K562 (cell line): ENCODE data around the gene NCOR2. TPM values are rescaled to one million over a fixed set of nuclear protein-coding genes. Genes with fewer than 3 reads are reported as not detected.

Experiments
- ARID1B ChIP-seq: fragments of 450-650 bp; IDR thresholded peaks from 2 replicates; pipeline ENCODE4 v1.6.1; 2016; ENCODE audit warnings: antibody characterized with exemption, mild to moderate bottlenecking, inconsistent platforms
- BHLHE40 ChIP-seq: IDR thresholded peaks from 2 replicates; pipeline ENCODE4 v1.6.1; 2011; ENCODE audit warnings: low read length, improper control_type of control experiment
- CREB5 ChIP-seq: fragments of 250-450 bp; sonication (Bioruptor Pico); IDR thresholded peaks from 2 replicates; pipeline ENCODE4 v1.5.0; 2020; ENCODE audit warnings: mild to moderate bottlenecking
- DEAF1 ChIP-seq: fragments of 450-650 bp; formaldehyde crosslinking; IDR thresholded peaks from 2 replicates; pipeline ENCODE4 v1.4.0; 2020; ENCODE audit warnings: mild to moderate bottlenecking, moderate library complexity
- KHSRP ChIP-seq: fragments of 450-650 bp; IDR thresholded peaks from 2 replicates; pipeline ENCODE4 v1.6.1; 2017
- NBN ChIP-seq: fragments of 450-650 bp; IDR thresholded peaks from 2 replicates; pipeline ENCODE4 v1.6.1; 2016; ENCODE audit warnings: low read depth, mild to moderate bottlenecking
- PHB2 ChIP-seq: fragments of 450-650 bp; IDR thresholded peaks from 2 replicates; pipeline ENCODE4 v1.6.1; 2017; ENCODE audit warnings: low read depth
- RBFOX2 ChIP-seq: fragments of 200-400 bp; formaldehyde crosslinking; IDR thresholded peaks from 2 replicates; pipeline ENCODE4 v1.6.1; 2017; ENCODE audit warnings: low read depth, mild to moderate bottlenecking, low read length, moderate library complexity
- RERE ChIP-seq: sonication (generic); formaldehyde crosslinking; IDR thresholded peaks from 2 replicates; pipeline ENCODE4 v1.8.0; 2023; ENCODE audit warnings: missing genetic modification reagents, mild to moderate bottlenecking, borderline replicate concordance
- TAF7 ChIP-seq: fragments of 450-650 bp; IDR thresholded peaks from 2 replicates; pipeline ENCODE4 v1.6.1; 2016; ENCODE audit warnings: missing genetic modification characterization, missing compliant biosample characterization
- TARDBP ChIP-seq: fragments of 450-650 bp; IDR thresholded peaks from 2 replicates; pipeline ENCODE4 v1.6.1; 2016
- TBP ChIP-seq: optimal IDR thresholded peaks from 2 replicates; pipeline ENCODE3; 2011; ENCODE audit warnings: low read depth, low read length, improper control_type of control experiment
- ZBTB26 ChIP-seq: fragments of 450-650 bp; formaldehyde crosslinking; IDR thresholded peaks from 2 replicates; pipeline ENCODE4 v1.4.0; 2022; ENCODE audit warnings: missing genetic modification characterization
- ZNF263 ChIP-seq: sonication (generic); formaldehyde crosslinking; IDR thresholded peaks from 2 replicates; pipeline ENCODE4 v1.8.0; 2022; ENCODE audit warnings: mild to moderate bottlenecking, missing genetic modification reagents, borderline replicate concordance
- ZNF280A ChIP-seq: fragments of 450-650 bp; IDR thresholded peaks from 2 replicates; pipeline ENCODE4 v1.6.1; 2018; ENCODE audit warnings: mild to moderate bottlenecking, low read depth; ENCODE audit not compliant: partially characterized antibody
- ZNF431 ChIP-seq: sonication (generic); formaldehyde crosslinking; IDR thresholded peaks from 2 replicates; pipeline ENCODE4 v1.8.0; 2022; ENCODE audit warnings: mild to moderate bottlenecking, missing genetic modification reagents
- polyA plus RNA-seq, 8 experiments: library from polyadenylated mRNA; depleted of rRNA in 4 of 8; stranded (reverse) in 5 of 8; unstranded in 3 of 8; fragments of >200 nt; fragmentation: Nextera tagmentation in 2 of 8; fragmentation: Illumina TruSeq in 1 of 8; extraction: Ambion mirVana in 2 of 8; extraction: Trizol in 1 of 8; gene quantifications; 2 replicates each; pipeline versions ENCODE4 v1.2.1 to v1.2.3, GENCODE V29; 2011 to 2014; ENCODE audit warnings: inconsistent platforms in 1 of 8, missing spikeins in 1 of 8
- total RNA-seq, 7 experiments: library from RNA; depleted of rRNA in 6 of 7; stranded (reverse); fragments of >200 nt in 6 of 7; fragmentation: Illumina TruSeq in 2 of 7; extraction: Trizol in 2 of 7; gene quantifications; 2 replicates each; pipeline versions ENCODE4 v1.2.1 to v1.2.3, GENCODE V29; 2011 to 2021; ENCODE audit warnings: low replicate concordance in 1 of 7

NCOR2 gene
- total and polyA plus RNA-seq, 9 of the 15 experiments (the other 6 are each of a cell fraction or from before 2014, with no cell fraction given) = 0.18 to 126 (median 8.4) TPM

- TF ChIP-seq ZNF431 (CRISPR knock-in tag) (no peak), TARDBP (no peak), RBFOX2 (no peak), RERE (CRISPR knock-in tag) (no peak), CREB5 (CRISPR knock-in tag) (no peak), ZNF263 (CRISPR knock-in tag) (peak; percentile 90), PHB2 (no peak), TBP (no peak), ARID1B (peak; percentile 84), NBN (no peak), ZNF280A (no peak), BHLHE40 (peak; percentile 9; the same call in 1 of the 2 replicates), DEAF1 (CRISPR knock-in tag) (no peak), ZBTB26 (no peak), TAF7 (tag) (no peak), KHSRP (no peak)
Measured at GRCh38 chr12:124605883-124606774, 38.7 kb upstream of the NCOR2 start (continued).
